GM23248 (cell line): ENCODE data around the gene FAM193B.

Experiments used
- EZH2 ChIP-seq: fragments of 200-600 bp; sonication (generic); IDR thresholded peaks from 2 replicates; pipeline ENCODE4 v1.6.1; 2018; ENCODE audit warnings: antibody characterized with exemption, mild to moderate bottlenecking; ENCODE audit not compliant: insufficient read depth, poor library complexity, severe bottlenecking
- EZH2phosphoT487 ChIP-seq: fragments of 200-600 bp; sonication (generic); IDR thresholded peaks from 2 replicates; pipeline ENCODE4 v1.6.1; 2018; ENCODE audit warnings: antibody characterized with exemption, moderate library complexity, mild to moderate bottlenecking, low read depth; ENCODE audit not compliant: insufficient read depth

DNA sequence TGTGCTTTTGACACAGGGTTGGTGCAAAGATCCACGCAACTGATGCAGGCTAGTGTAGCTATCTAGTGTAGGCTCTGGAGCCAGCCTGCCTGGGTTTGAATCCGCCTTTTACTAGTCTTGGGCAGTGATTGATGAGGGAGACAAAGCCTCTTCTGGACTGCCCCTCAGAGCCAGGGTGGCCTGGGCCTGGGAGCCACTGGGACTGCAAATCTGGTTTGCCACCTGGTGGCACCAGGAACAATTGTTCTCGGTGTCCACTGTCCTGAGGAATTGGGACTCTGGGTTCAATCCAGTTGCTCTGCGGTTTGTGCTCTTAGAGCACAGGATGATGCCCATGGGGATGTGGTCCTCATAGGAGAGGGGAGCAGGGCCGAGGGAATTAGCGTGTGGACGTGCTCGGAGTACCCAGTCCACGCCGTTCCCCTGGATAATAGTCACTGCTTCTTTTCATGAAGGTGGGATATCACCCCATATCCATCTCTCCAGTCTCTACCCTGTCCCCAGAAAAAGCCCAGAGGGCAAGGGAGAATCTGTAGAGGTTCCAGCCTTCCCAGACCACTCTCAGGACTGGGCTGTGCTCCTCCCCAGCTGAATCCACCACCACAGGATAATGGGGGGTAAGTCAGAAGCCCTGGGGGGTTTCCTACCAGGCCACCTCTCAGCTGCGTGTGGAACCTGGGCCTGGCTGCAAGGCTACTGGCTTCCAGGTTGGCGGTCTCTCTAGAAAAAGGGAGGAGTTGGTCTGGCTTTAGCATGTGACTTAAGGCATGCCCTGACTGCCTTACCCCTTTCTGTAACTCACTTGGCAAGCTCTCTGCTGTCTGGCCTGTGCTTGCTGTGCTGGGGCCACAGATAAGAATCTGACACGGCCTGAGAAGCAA, 47.5 kb upstream of the FAM193B start:
- TF ChIP-seq EZH2 = no peak
- TF ChIP-seq EZH2phosphoT487 = no peak
